GM12873 (cell line): ENCODE measurements around the gene GOLGB1.

Experiments
- TF ChIP-seq, protein P1 (sequence below): IDR thresholded peaks from 2 replicates; pipeline ENCODE4 v1.5.1; 2012; ENCODE audit warnings: low read depth, mild to moderate bottlenecking, moderate library complexity, low read length, control low read depth; ENCODE audit not compliant: insufficient read depth; ENCODE audit errors: missing control alignments

The GOLGB1 gene

GRCh38 chr3:121626495-121626894, 123.0 kb downstream of the GOLGB1 start:
- TF ChIP-seq, protein P1, sequence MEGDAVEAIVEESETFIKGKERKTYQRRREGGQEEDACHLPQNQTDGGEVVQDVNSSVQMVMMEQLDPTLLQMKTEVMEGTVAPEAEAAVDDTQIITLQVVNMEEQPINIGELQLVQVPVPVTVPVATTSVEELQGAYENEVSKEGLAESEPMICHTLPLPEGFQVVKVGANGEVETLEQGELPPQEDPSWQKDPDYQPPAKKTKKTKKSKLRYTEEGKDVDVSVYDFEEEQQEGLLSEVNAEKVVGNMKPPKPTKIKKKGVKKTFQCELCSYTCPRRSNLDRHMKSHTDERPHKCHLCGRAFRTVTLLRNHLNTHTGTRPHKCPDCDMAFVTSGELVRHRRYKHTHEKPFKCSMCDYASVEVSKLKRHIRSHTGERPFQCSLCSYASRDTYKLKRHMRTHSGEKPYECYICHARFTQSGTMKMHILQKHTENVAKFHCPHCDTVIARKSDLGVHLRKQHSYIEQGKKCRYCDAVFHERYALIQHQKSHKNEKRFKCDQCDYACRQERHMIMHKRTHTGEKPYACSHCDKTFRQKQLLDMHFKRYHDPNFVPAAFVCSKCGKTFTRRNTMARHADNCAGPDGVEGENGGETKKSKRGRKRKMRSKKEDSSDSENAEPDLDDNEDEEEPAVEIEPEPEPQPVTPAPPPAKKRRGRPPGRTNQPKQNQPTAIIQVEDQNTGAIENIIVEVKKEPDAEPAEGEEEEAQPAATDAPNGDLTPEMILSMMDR: no peak

- TF ChIP-seq, protein P1: no peak
Observed at GRCh38 chr3:121624147-121624899, 125.2 kb downstream of the GOLGB1 start.

GRCh38 chr3:121621491-121621890, 128.1 kb downstream of the GOLGB1 start:
- TF ChIP-seq, protein P1: no peak

DNA sequence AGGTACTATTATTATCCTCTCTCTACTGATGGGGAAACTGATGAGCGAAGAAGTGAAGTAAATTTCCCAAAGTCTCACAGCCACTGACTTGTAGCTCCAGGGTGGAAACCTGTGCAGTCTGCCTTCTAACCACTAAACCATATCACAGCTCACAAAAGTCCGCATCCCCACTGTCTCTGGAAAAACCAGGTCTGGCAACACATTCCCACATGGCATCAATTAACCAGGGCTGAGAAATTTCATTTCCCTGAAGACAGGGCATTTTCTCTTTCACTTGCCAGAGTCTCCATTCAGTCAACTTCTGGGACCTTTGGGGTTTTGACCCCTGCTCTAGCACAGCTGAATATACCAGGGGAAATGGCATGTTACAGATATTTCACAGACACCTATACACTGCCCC, 129.8 kb downstream of the GOLGB1 start:
- TF ChIP-seq, protein P1: no peak
